Measurements from ENCODE around the gene HNRNPF.
"Not testable (repeated sequence)": the region's sequence is repeated elsewhere in the genome, so short reads cannot be mapped to it uniquely, and the experiment has no call there.

HNRNPF gene

GRCh38 chr10:43408710-43409384 lies at the start of gene HNRNPF:
Gene HNRNPF (minus strand): TSS chr10:43409186. CDS start chr10:43387884, 21,302 bp downstream.
- TF ChIP-seq JUND (IDR thresholded peaks at IDR 0.05; ENCODE audit: low read depth): no peak
- DNase-seq (ENCODE audit: low read depth in 1 of 2, low spot score in 1 of 2): peak; percentile 94 to 99
- in situ Hi-C loops (cut with HindIII; ENCODE audit: low pct_unique_long_range_greater_than_20kb, low sequenced_read_pairs): no loop called here

GRCh38 chr10:43458227-43458626 lies 49.2 kb upstream of the HNRNPF start:
- in situ Hi-C loops (cut with HindIII; ENCODE audit: low pct_unique_long_range_greater_than_20kb, low sequenced_read_pairs): no loop called here
- TF ChIP-seq JUND (IDR thresholded peaks at IDR 0.05; ENCODE audit: low read depth): no peak
- DNase-seq (ENCODE audit: low read depth in 1 of 2, low spot score in 1 of 2): no peak

- in situ Hi-C loops (cut with HindIII; ENCODE audit: low pct_unique_long_range_greater_than_20kb, low sequenced_read_pairs); DNase-seq (ENCODE audit: low read depth in 1 of 2, low spot score in 1 of 2): not testable (repeated sequence)
Observed at GRCh38 chr10:43456561-43456960, 47.6 kb upstream of the HNRNPF start.

GRCh38 chr10:43454025-43454424 lies 45.0 kb upstream of the HNRNPF start:
- in situ Hi-C loops (cut with HindIII; ENCODE audit: low pct_unique_long_range_greater_than_20kb, low sequenced_read_pairs); DNase-seq (ENCODE audit: low read depth in 1 of 2, low spot score in 1 of 2): not testable (repeated sequence)

- in situ Hi-C loops (cut with HindIII; ENCODE audit: low pct_unique_long_range_greater_than_20kb, low sequenced_read_pairs): no loop called here
- no peak for TF ChIP-seq JUND (IDR thresholded peaks at IDR 0.05; ENCODE audit: low read depth)
- DNase-seq (ENCODE audit: low read depth in 1 of 2, low spot score in 1 of 2): no peak
Observed at GRCh38 chr10:43453266-43453831, 44.4 kb upstream of the HNRNPF start.

GRCh38 chr10:43452356-43452914 lies 43.4 kb upstream of the HNRNPF start:
- no peak for TF ChIP-seq JUND (IDR thresholded peaks at IDR 0.05; ENCODE audit: low read depth)
- in situ Hi-C loops (cut with HindIII; ENCODE audit: low pct_unique_long_range_greater_than_20kb, low sequenced_read_pairs): no loop called here
- DNase-seq (ENCODE audit: low read depth in 1 of 2, low spot score in 1 of 2): no peak

- in situ Hi-C loops (cut with HindIII; ENCODE audit: low pct_unique_long_range_greater_than_20kb, low sequenced_read_pairs): no loop called here
- no peak for DNase-seq (ENCODE audit: low read depth in 1 of 2, low spot score in 1 of 2)
- no peak for TF ChIP-seq JUND (IDR thresholded peaks at IDR 0.05; ENCODE audit: low read depth)
Observed at GRCh38 chr10:43448742-43449141, 39.8 kb upstream of the HNRNPF start.

GRCh38 chr10:43446219-43447017 lies 37.4 kb upstream of the HNRNPF start:
- in situ Hi-C loops (cut with HindIII; ENCODE audit: low pct_unique_long_range_greater_than_20kb, low sequenced_read_pairs): not testable (repeated sequence)

GRCh38 chr10:43444897-43445466 lies 36.0 kb upstream of the HNRNPF start:
- no peak for TF ChIP-seq JUND (IDR thresholded peaks at IDR 0.05; ENCODE audit: low read depth)
- in situ Hi-C loops (cut with HindIII; ENCODE audit: low pct_unique_long_range_greater_than_20kb, low sequenced_read_pairs): no loop called here

More at GRCh38 chr10:43446219-43447017, 37.4 kb upstream of the HNRNPF start:
- DNase-seq (ENCODE audit: low read depth in 1 of 2, low spot score in 1 of 2): not testable (repeated sequence)

GRCh38 chr10:43444323-43444722 lies 35.3 kb upstream of the HNRNPF start:
- peak in 1 of 2 experiments; percentile 13 for DNase-seq (ENCODE audit: low read depth in 1 of 2, low spot score in 1 of 2)
- in situ Hi-C loops (cut with HindIII; ENCODE audit: low pct_unique_long_range_greater_than_20kb, low sequenced_read_pairs): no loop called here
- no peak for TF ChIP-seq JUND (IDR thresholded peaks at IDR 0.05; ENCODE audit: low read depth)

More at GRCh38 chr10:43444897-43445466, 36.0 kb upstream of the HNRNPF start:
- DNase-seq (ENCODE audit: low read depth in 1 of 2, low spot score in 1 of 2): no peak

- in situ Hi-C loops (cut with HindIII; ENCODE audit: low pct_unique_long_range_greater_than_20kb, low sequenced_read_pairs): no loop called here
- TF ChIP-seq JUND (IDR thresholded peaks at IDR 0.05; ENCODE audit: low read depth): no peak
- no peak for DNase-seq (ENCODE audit: low read depth in 1 of 2, low spot score in 1 of 2)
Observed at GRCh38 chr10:43440463-43441134, 31.6 kb upstream of the HNRNPF start.
